ENCODE data around the gene HHIPL1. TPM values are rescaled to one million over a fixed set of nuclear protein-coding genes. Genes with fewer than 3 reads are reported as not detected.

Gene HHIPL1
- total RNA-seq, 1 experiment from 2014 or later = not detected

- TF ChIP-seq CTCF (IDR thresholded peaks at IDR 0.05; ENCODE audit: unreplicated experiment) = no peak
- BruUV-seq (replicated peaks) = no TSS peak
Measured at GRCh38 chr14:99667821-99668220, 22.9 kb downstream of the HHIPL1 start.

GRCh38 chr14:99668307-99669295 lies 23.7 kb downstream of the HHIPL1 start:
- H3K9me3 Mint-ChIP-seq (ENCODE audit: low read depth, unreplicated experiment) = no peaks in the 10 kb centered on the region
- no peak overlapping the region for H3K27ac Mint-ChIP-seq (ENCODE audit: unreplicated experiment)
- H3K36me3 Mint-ChIP-seq (ENCODE audit: insufficient read depth, unreplicated experiment) = no peaks in the 10 kb centered on the region
- intact Hi-C loops (cut with micrococcal nuclease; ENCODE audit: unreplicated experiment) = no loop called here
- CTCF ChIA-PET = interaction anchor here (0.6 to 1.1 kb wide), 3 partner anchors 9 to 214 kb away, joined by 3 to 8 read pairs (median 4); no protein-coding TSS in a partner anchor
- DNase-seq = no peak
- no peak overlapping the region for H3K4me3 Mint-ChIP-seq (ENCODE audit: low read depth, unreplicated experiment)
- peaks cover 45% of the 10 kb centered on the region for H3K27me3 Mint-ChIP-seq (ENCODE audit: unreplicated experiment)
- BruUV-seq (replicated peaks) = no TSS peak
- no peak for TF ChIP-seq CTCF (IDR thresholded peaks at IDR 0.05; ENCODE audit: unreplicated experiment)
- no peaks in the 10 kb centered on the region for H3K4me1 Mint-ChIP-seq (ENCODE audit: low read depth, unreplicated experiment)

More at GRCh38 chr14:99667821-99668220, 22.9 kb downstream of the HHIPL1 start:
- Mint-ChIP-seq H3K4me3 (ENCODE audit: low read depth, unreplicated experiment) (no peak overlapping the region), H3K27ac (ENCODE audit: unreplicated experiment) (no peak overlapping the region), H3K27me3 (ENCODE audit: unreplicated experiment) (peaks cover 53% of the 10 kb centered on the region), H3K9me3 (ENCODE audit: low read depth, unreplicated experiment) (no peaks in the 10 kb centered on the region), H3K4me1 (ENCODE audit: low read depth, unreplicated experiment) (no peaks in the 10 kb centered on the region), H3K36me3 (ENCODE audit: insufficient read depth, unreplicated experiment) (no peaks in the 10 kb centered on the region)
- intact Hi-C loops (cut with micrococcal nuclease; ENCODE audit: unreplicated experiment) = no loop called here
- CTCF ChIA-PET = interaction anchor here (1.1 kb wide), 1 partner anchor 10 kb away, joined by 3 read pairs; no protein-coding TSS in a partner anchor
- no peak for DNase-seq

- DNase-seq = no peak
- CTCF ChIA-PET = no interaction called here
- intact Hi-C loops (cut with micrococcal nuclease; ENCODE audit: unreplicated experiment) = no loop called here
- no peak overlapping the region for H3K27ac Mint-ChIP-seq (ENCODE audit: unreplicated experiment)
- no peak overlapping the region for H3K4me3 Mint-ChIP-seq (ENCODE audit: low read depth, unreplicated experiment)
- peaks cover 45% of the 10 kb centered on the region for H3K27me3 Mint-ChIP-seq (ENCODE audit: unreplicated experiment)
- TF ChIP-seq CTCF (IDR thresholded peaks at IDR 0.05; ENCODE audit: unreplicated experiment) = no peak
- no peaks in the 10 kb centered on the region for H3K36me3 Mint-ChIP-seq (ENCODE audit: insufficient read depth, unreplicated experiment)
- H3K4me1 Mint-ChIP-seq (ENCODE audit: low read depth, unreplicated experiment) = no peaks in the 10 kb centered on the region
- no peaks in the 10 kb centered on the region for H3K9me3 Mint-ChIP-seq (ENCODE audit: low read depth, unreplicated experiment)
- BruUV-seq (replicated peaks) = no TSS peak
Measured at GRCh38 chr14:99670361-99671234, 25.7 kb downstream of the HHIPL1 start.
